ENCODE data around the gene WDR37. TPM values are rescaled to one million over a fixed set of nuclear protein-coding genes. Genes with fewer than 3 reads are reported as not detected.

WDR37 gene
- total and polyA plus RNA-seq, 4 donors = 6.6 to 23.5 (median 13.6) TPM

- Histone ChIP-seq H3K27me3 (ENCODE audit: control insufficient read depth in 3 of 3, insufficient read depth in 3 of 3, low read length in 2 of 3) (no peaks in the 10 kb centered on the region), H3K9me3 (ENCODE audit: control insufficient read depth in 4 of 4, insufficient read depth in 3 of 4, low read length in 3 of 4) (no peaks in the 10 kb centered on the region), H3K27ac (ENCODE audit: low read depth in 1 of 2, low read length in 1 of 2) (no peak overlapping the region), H3K4me1 (ENCODE audit: control insufficient read depth in 5 of 5, insufficient read depth in 5 of 5, low read length in 5 of 5) (peaks cover 0 to 2% (median 0%) of the 10 kb centered on the region in 5 donors), H3K9ac (ENCODE audit: insufficient read depth in 1 of 2, low read length in 2 of 2) (no peak overlapping the region), H3K36me3 (ENCODE audit: control insufficient read depth in 4 of 4, insufficient read depth in 4 of 4, low read length in 4 of 4) (peaks cover 23 to 53% (median 35%) of the 10 kb centered on the region in 4 donors), H3K4me3 (no peak overlapping the region)
- 98 to 99% methylated on average over 12 of the region's 12 CpGs for WGBS, 2 donors
- ATAC-seq (ENCODE audit: insufficient read depth, low FRiP score) (no peak), DNase-seq (no peak)
- no peak for TF ChIP-seq CTCF (IDR thresholded peaks at IDR 0.05; ENCODE audit: control extremely low read depth, extremely low read depth)
Measured at GRCh38 chr10:1123972-1124371, 67.8 kb downstream of the WDR37 start.

- TF ChIP-seq CTCF (IDR thresholded peaks at IDR 0.05; ENCODE audit: control extremely low read depth, extremely low read depth) = no peak
- WGBS, 2 donors = 97 to 98% methylated on average over 11 of the region's 11 CpGs
- no peak for ATAC-seq (ENCODE audit: insufficient read depth, low FRiP score)
- no peak overlapping the region for H3K27ac ChIP-seq (ENCODE audit: low read depth in 1 of 2, low read length in 1 of 2)
- no peaks in the 10 kb centered on the region for H3K9me3 ChIP-seq (ENCODE audit: control insufficient read depth in 4 of 4, insufficient read depth in 3 of 4, low read length in 3 of 4)
- no peak overlapping the region for H3K9ac ChIP-seq (ENCODE audit: insufficient read depth in 1 of 2, low read length in 2 of 2)
- no peaks in the 10 kb centered on the region for H3K27me3 ChIP-seq (ENCODE audit: control insufficient read depth in 3 of 3, insufficient read depth in 3 of 3, low read length in 2 of 3)
- peaks cover 0 to 2% (median 0%) of the 10 kb centered on the region in 5 donors for H3K4me1 ChIP-seq (ENCODE audit: control insufficient read depth in 5 of 5, insufficient read depth in 5 of 5, low read length in 5 of 5)
- H3K36me3 ChIP-seq (ENCODE audit: control insufficient read depth in 4 of 4, insufficient read depth in 4 of 4, low read length in 4 of 4) = peaks cover 28 to 53% (median 37%) of the 10 kb centered on the region in 4 donors
- no peak for DNase-seq
- H3K4me3 ChIP-seq = no peak overlapping the region
Measured at GRCh38 chr10:1124796-1125195, 68.6 kb downstream of the WDR37 start.

GRCh38 chr10:1126461-1126860 is 70.3 kb downstream of the WDR37 start:
- Histone ChIP-seq H3K36me3 (ENCODE audit: control insufficient read depth in 4 of 4, insufficient read depth in 4 of 4, low read length in 4 of 4) (peaks cover 35 to 51% (median 45%) of the 10 kb centered on the region in 4 donors), H3K27me3 (ENCODE audit: control insufficient read depth in 3 of 3, insufficient read depth in 3 of 3, low read length in 2 of 3) (no peaks in the 10 kb centered on the region), H3K9ac (ENCODE audit: insufficient read depth in 1 of 2, low read length in 2 of 2) (no peak overlapping the region), H3K4me3 (no peak overlapping the region), H3K9me3 (ENCODE audit: control insufficient read depth in 4 of 4, insufficient read depth in 3 of 4, low read length in 3 of 4) (no peaks in the 10 kb centered on the region), H3K27ac (ENCODE audit: low read depth in 1 of 2, low read length in 1 of 2) (no peak overlapping the region), H3K4me1 (ENCODE audit: control insufficient read depth in 5 of 5, insufficient read depth in 5 of 5, low read length in 5 of 5) (no peaks in the 10 kb centered on the region)
- TF ChIP-seq CTCF (IDR thresholded peaks at IDR 0.05; ENCODE audit: control extremely low read depth, extremely low read depth) = no peak
- DNase-seq = no peak
- WGBS, 2 donors = 95 to 97% methylated on average over 13 of the region's 13 CpGs
- ATAC-seq (ENCODE audit: insufficient read depth, low FRiP score) = no peak

GRCh38 chr10:1127629-1128028 is 71.4 kb downstream of the WDR37 start:
- no peaks in the 10 kb centered on the region for H3K27me3 ChIP-seq (ENCODE audit: control insufficient read depth in 3 of 3, insufficient read depth in 3 of 3, low read length in 2 of 3)
- no peaks in the 10 kb centered on the region for H3K9me3 ChIP-seq (ENCODE audit: control insufficient read depth in 4 of 4, insufficient read depth in 3 of 4, low read length in 3 of 4)
- no peaks in the 10 kb centered on the region for H3K4me1 ChIP-seq (ENCODE audit: control insufficient read depth in 5 of 5, insufficient read depth in 5 of 5, low read length in 5 of 5)
- no peak for TF ChIP-seq CTCF (IDR thresholded peaks at IDR 0.05; ENCODE audit: control extremely low read depth, extremely low read depth)
- ATAC-seq (ENCODE audit: insufficient read depth, low FRiP score) = no peak
- H3K27ac ChIP-seq (ENCODE audit: low read depth in 1 of 2, low read length in 1 of 2) = no peak overlapping the region
- WGBS, 2 donors = 91 to 97% methylated on average over 15 of the region's 15 CpGs
- no peak overlapping the region for H3K4me3 ChIP-seq
- no peak overlapping the region for H3K9ac ChIP-seq (ENCODE audit: insufficient read depth in 1 of 2, low read length in 2 of 2)
- peaks cover 32 to 47% (median 40%) of the 10 kb centered on the region in 4 donors for H3K36me3 ChIP-seq (ENCODE audit: control insufficient read depth in 4 of 4, insufficient read depth in 4 of 4, low read length in 4 of 4)
- no peak for DNase-seq

All from lung (tissue), 12 donors.